Endothelial cell of umbilical vein (primary cell): ENCODE measurements around the gene PDLIM4. TPM values are rescaled to one million over a fixed set of nuclear protein-coding genes. Genes with fewer than 3 reads are reported as not detected.

ENCODE experiments used
- BruUV-seq: library from RNA; stranded (reverse); fragments of 400-500 nt; replicated peaks from 2 replicates; lab custom pipeline; 2021; lab: Mats Ljungman, UMichigan
- CTCF ChIA-PET: fragments of 300-600, 350-600 bp; sonication (Branson Sonifier 250); formaldehyde crosslinking; loops from one replicate; lab custom pipeline; 2021; ENCODE audit warnings: antibody characterized with exemption, inconsistent platforms; lab: Charles Lee
- POLR2A ChIA-PET: fragments of 300-600, 350-600 bp; sonication (Branson Sonifier 250); formaldehyde crosslinking; loops from one replicate; lab custom pipeline; 2021; ENCODE audit warnings: antibody characterized with exemption, inconsistent platforms; lab: Charles Lee
- DNase-seq: peaks from one replicate; pipeline ENCODE4 v3.0.0-alpha.2; 2011; ENCODE audit warnings: low read depth, low spot score
- FAIRE-seq: peaks from 2 replicates; lab custom pipeline; 2011; peaks lifted over from hg19 to GRCh38; lab: Jason Lieb, UNC
- H2AFZ ChIP-seq: 2 replicates; pipeline ENCODE4 v1.6.0; 2012; ENCODE audit warnings: low read depth, low read length, control low read depth, inconsistent platforms
- H3K27ac ChIP-seq: 2 replicates; pipeline ENCODE4 v1.5.1; 2011; ENCODE audit warnings: low read depth, mild to moderate bottlenecking, control low read depth, low read length, moderate library complexity; ENCODE audit not compliant: insufficient read depth
- H3K27me3 ChIP-seq, 2 experiments: 2 replicates each; pipeline versions ENCODE4 v1.6.0 to v1.6.1; 2011; ENCODE audit warnings: low read length in 2 of 2, mixed read lengths in 1 of 2; ENCODE audit not compliant: control insufficient read depth in 2 of 2, insufficient read depth in 2 of 2
- H3K36me3 ChIP-seq, 2 experiments: 2 replicates in 1 of 2; 3 replicates in 1 of 2; pipeline ENCODE4 v1.5.1; 2011; ENCODE audit warnings: low read length in 2 of 2, mild to moderate bottlenecking in 1 of 2, moderate library complexity in 1 of 2; ENCODE audit not compliant: control insufficient read depth in 2 of 2, insufficient read depth in 2 of 2; ENCODE audit errors: extremely low read depth in 1 of 2
- H3K4me1 ChIP-seq: 3 replicates; pipeline ENCODE4 v1.5.1; 2011; ENCODE audit warnings: mild to moderate bottlenecking, low read length; ENCODE audit not compliant: control insufficient read depth, insufficient read depth; ENCODE audit errors: extremely low read depth
- H3K4me2 ChIP-seq: 2 replicates; pipeline ENCODE4 v1.6.1; 2011; ENCODE audit warnings: low read length, control low read depth, mixed read lengths; ENCODE audit not compliant: insufficient read depth
- H3K4me3 ChIP-seq, 3 experiments: fragments of 200-600 bp in 1 of 3; sonication (generic), shearing (Covaris generic) in 1 of 3; replicated peaks in 1 of 3; 2 replicates each; pipeline ENCODE4 v1.5.1; 2011 to 2016; ENCODE audit warnings: control low read depth in 3 of 3, low read length in 3 of 3, mild to moderate bottlenecking in 2 of 3, inconsistent platforms in 1 of 3, low read depth in 1 of 3, moderate library complexity in 1 of 3; ENCODE audit not compliant: insufficient read depth in 1 of 3
- H3K79me2 ChIP-seq: 2 replicates; pipeline ENCODE4 v1.6.0; 2012; ENCODE audit warnings: low read length, inconsistent platforms; ENCODE audit not compliant: control insufficient read depth, insufficient read depth
- H3K9ac ChIP-seq: replicated peaks from 2 replicates; pipeline ENCODE3; 2011; ENCODE audit warnings: low read length, control low read depth; ENCODE audit not compliant: insufficient read depth; ENCODE audit errors: extremely low read depth
- H3K9me1 ChIP-seq: replicated peaks from 3 replicates; pipeline ENCODE4 v1.6.0; 2011; ENCODE audit warnings: mild to moderate bottlenecking, low read length; ENCODE audit not compliant: control insufficient read depth, insufficient read depth; ENCODE audit errors: extremely low read depth
- H3K9me3 ChIP-seq: replicated peaks from 2 replicates; pipeline ENCODE4 v1.5.1; 2012; ENCODE audit warnings: low read length, inconsistent platforms; ENCODE audit not compliant: control insufficient read depth, insufficient read depth
- H4K20me1 ChIP-seq: replicated peaks from 2 replicates; pipeline ENCODE3; 2011; ENCODE audit warnings: mild to moderate bottlenecking, low read length; ENCODE audit not compliant: control insufficient read depth, insufficient read depth; ENCODE audit errors: extremely low read depth
- CTCF ChIP-seq, 2 donors: IDR thresholded peaks; 1 replicate in 1 of 2; 2 replicates in 1 of 2; pipeline ENCODE4 v1.5.1; 2011; ENCODE audit warnings: low read length in 2 of 2, mild to moderate bottlenecking in 2 of 2, moderate library complexity in 2 of 2, control low read depth in 1 of 2, inconsistent platforms in 1 of 2, low read depth in 1 of 2; ENCODE audit not compliant: insufficient read depth in 1 of 2; ENCODE audit errors: extremely low read depth in 1 of 2
- EZH2 ChIP-seq: IDR thresholded peaks from 2 replicates; pipeline ENCODE4 v1.6.1; 2012; ENCODE audit warnings: borderline replicate concordance, low read depth, mild to moderate bottlenecking, moderate library complexity, low read length, inconsistent platforms; ENCODE audit not compliant: severe bottlenecking
- FOS ChIP-seq: IDR thresholded peaks from 2 replicates; pipeline ENCODE4 v1.6.1; 2011; ENCODE audit warnings: mild to moderate bottlenecking, low read length, moderate library complexity, borderline replicate concordance; ENCODE audit not compliant: insufficient read depth
- JUN ChIP-seq: IDR thresholded peaks from 2 replicates; pipeline ENCODE4 v1.6.1; 2011; ENCODE audit warnings: borderline replicate concordance, low read depth; ENCODE audit not compliant: insufficient read length, insufficient read depth
- MYC ChIP-seq: IDR thresholded peaks from one replicate; pipeline ENCODE4 v1.6.1; 2011; ENCODE audit warnings: mild to moderate bottlenecking, low read depth, low read length
- POLR2A ChIP-seq: IDR thresholded peaks from 2 replicates; pipeline ENCODE4 v1.6.1; 2012; ENCODE audit warnings: low read depth, mild to moderate bottlenecking, control low read depth, low read length
- POLR2AphosphoS5 ChIP-seq: IDR thresholded peaks from 2 replicates; pipeline ENCODE4 v1.6.1; 2012; ENCODE audit warnings: low read depth, mild to moderate bottlenecking, control low read depth, low read length, moderate library complexity; ENCODE audit not compliant: insufficient read depth
- dilution Hi-C: fragments of 300-500 bp; cut with MboI; formaldehyde crosslinking; loops from one replicate; pipeline ENCODE4 v1.15.0; 2019; ENCODE audit warnings: low sequenced_read_pairs; ENCODE audit not compliant: extremely low pct_ligation_motif_present
- intact Hi-C: fragments of 100-400 bp; cut with micrococcal nuclease; formaldehyde crosslinking; loops from one replicate; pipeline ENCODE4 v1.10.0; 2022
- polyA plus RNA-seq, 4 experiments: library from polyadenylated mRNA; depleted of rRNA in 3 of 4; stranded (reverse) in 3 of 4; unstranded in 1 of 4; fragments of >200 nt; gene quantifications; 2 replicates each; pipeline versions ENCODE4 v1.2.1 to v1.2.3, GENCODE V29; 2011 to 2012; ENCODE audit warnings: missing spikeins in 1 of 4
- total RNA-seq: library from RNA; stranded (reverse); gene quantifications from 2 replicates; pipeline ENCODE4 v1.2.3, GENCODE V29; 2021
- TF ChIP-seq, protein P1 (sequence below): IDR thresholded peaks from 2 replicates; pipeline ENCODE4 v1.6.1; 2011; ENCODE audit not compliant: insufficient read depth, insufficient read length

The PDLIM4 gene
- total and polyA plus RNA-seq, 2 donors (not counting 3 experiments of a cell fraction or from before 2014, with no cell fraction given), result 65.7 to 112 TPM

- Histone ChIP-seq H4K20me1 (no peaks in the 10 kb centered on the region), H3K36me3 (peaks cover 2 to 4% of the 10 kb centered on the region in 2 experiments), H3K9me1 (no peaks in the 10 kb centered on the region), H3K9me3 (no peaks in the 10 kb centered on the region), H3K27ac (no peak overlapping the region), H2AFZ (no peak overlapping the region), H3K79me2 (no peaks in the 10 kb centered on the region), H3K4me2 (no peak overlapping the region), H3K27me3 (no peaks in the 10 kb centered on the region), H3K4me1 (no peaks in the 10 kb centered on the region), H3K4me3 (no peak overlapping the region), H3K9ac (no peak overlapping the region)
- CTCF ChIA-PET, result interaction anchor here (1.2 kb wide), 1 partner anchor 18 kb away, joined by 6 read pairs; no protein-coding TSS in a partner anchor
- POLR2A ChIA-PET, result no interaction called here
- dilution Hi-C loops, result no loop called here
- no peak for TF ChIP-seq POLR2A
- no peak for TF ChIP-seq FOS
- no peak for TF ChIP-seq JUN
- TF ChIP-seq POLR2AphosphoS5, result no peak
- TF ChIP-seq MYC, result no peak
- TF ChIP-seq EZH2, result no peak
- intact Hi-C loops, result no loop called here
- DNase-seq (no peak), FAIRE-seq (no peak)
- BruUV-seq, result no TSS peak
Observed at GRCh38 chr5:132220491-132220890, 37.0 kb upstream of the PDLIM4 start.

DNA sequence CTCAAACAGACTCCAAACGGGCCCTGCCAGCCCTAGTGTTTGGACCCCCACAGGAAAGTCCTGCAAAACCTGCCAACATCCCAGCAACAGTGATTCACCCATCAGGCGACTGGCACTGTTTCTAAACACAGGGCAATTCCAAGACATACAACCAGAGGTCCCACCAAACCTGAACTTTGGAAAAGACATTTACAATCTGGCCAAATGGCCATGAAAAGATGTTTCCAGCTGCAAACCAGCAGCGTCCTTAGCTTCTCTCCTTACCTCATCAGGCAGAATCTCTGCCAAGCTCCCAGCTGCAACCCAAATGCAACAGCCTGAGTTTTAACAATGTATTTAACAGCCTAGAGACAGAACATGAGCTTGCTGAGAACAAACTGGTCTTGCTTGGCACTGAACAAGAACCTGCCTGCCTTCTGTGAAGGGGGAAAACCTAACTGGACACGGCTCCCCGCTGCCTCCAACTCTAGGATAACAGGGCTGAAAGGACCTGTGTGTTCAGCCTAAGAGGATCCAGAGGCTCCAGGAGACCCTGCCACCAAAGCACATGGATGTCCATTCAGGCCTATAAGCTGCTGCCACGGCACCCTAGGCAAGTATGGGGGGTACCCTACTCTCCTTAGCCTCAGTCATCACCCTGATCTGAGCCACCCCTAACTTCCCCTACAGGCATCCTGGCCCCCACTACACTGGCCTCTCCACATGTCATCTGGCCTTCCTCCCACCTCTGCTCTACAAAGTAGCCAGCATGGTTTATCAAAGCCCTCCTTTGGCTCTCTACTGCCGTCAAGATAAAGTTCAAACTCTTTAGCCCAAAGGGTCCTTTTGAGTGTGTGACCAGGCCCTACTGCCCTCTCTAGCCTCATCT lies 35.5 kb upstream of the PDLIM4 start:
- Histone ChIP-seq H3K4me1 (no peaks in the 10 kb centered on the region), H3K79me2 (no peaks in the 10 kb centered on the region), H3K9ac (no peak overlapping the region), H3K36me3 (peaks cover 2 to 3% of the 10 kb centered on the region in 2 experiments), H3K4me3 (no peak overlapping the region), H2AFZ (no peak overlapping the region), H3K9me3 (no peaks in the 10 kb centered on the region), H4K20me1 (no peaks in the 10 kb centered on the region), H3K27ac (no peak overlapping the region), H3K9me1 (no peaks in the 10 kb centered on the region), H3K4me2 (no peak overlapping the region), H3K27me3 (no peaks in the 10 kb centered on the region)
- dilution Hi-C loops, result no loop called here
- DNase-seq (peak; percentile 41), FAIRE-seq (no peak)
- ChIA-PET CTCF (interaction anchor here (1.2 kb wide), 1 partner anchor 15 kb away, joined by 4 read pairs; no protein-coding TSS in a partner anchor), POLR2A (no interaction called here)
- intact Hi-C loops, result no loop called here
- TF ChIP-seq, protein P1, sequence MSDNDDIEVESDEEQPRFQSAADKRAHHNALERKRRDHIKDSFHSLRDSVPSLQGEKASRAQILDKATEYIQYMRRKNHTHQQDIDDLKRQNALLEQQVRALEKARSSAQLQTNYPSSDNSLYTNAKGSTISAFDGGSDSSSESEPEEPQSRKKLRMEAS, result no peak
- peak in 1 of 2 donors; percentile 2 for TF ChIP-seq CTCF (IDR thresholded peaks at IDR 0.05; ENCODE audit: extremely low read depth in 1 of 2, insufficient read depth in 1 of 2, low read depth in 1 of 2, low read length in 2 of 2)
- BruUV-seq, result no TSS peak
